NCI-H345 treated with DMSO at 0.1 percent for 48 hours (cell line): ENCODE data around the gene LYL1.

Experiments
- DNase-seq: peaks from one replicate; lab custom pipeline; 2025; ENCODE audit not compliant: unreplicated experiment; lab: John Stamatoyannopoulos, UW

LYL1 gene

DNA sequence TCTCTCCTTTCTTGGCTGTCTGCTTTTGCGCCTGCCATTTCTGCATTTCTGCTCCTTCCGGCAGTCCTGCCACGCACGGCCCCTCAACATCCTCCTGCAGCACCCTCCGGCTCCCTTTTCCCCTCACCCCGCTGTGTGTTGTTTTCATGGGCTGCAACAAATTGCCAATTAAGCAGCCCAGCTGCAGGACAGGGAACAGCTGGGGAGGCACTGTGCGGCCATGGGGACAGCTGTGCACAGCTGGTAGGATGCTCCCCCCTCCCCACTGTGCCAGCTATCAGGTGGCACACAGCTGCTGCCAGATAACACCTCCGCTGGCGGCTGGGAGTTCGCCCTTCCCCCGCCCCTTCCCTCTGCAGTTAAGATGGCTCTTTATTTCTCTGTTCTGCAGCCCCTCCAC lies 25.4 kb downstream of the LYL1 start:
- DNase-seq = no peak

DNA sequence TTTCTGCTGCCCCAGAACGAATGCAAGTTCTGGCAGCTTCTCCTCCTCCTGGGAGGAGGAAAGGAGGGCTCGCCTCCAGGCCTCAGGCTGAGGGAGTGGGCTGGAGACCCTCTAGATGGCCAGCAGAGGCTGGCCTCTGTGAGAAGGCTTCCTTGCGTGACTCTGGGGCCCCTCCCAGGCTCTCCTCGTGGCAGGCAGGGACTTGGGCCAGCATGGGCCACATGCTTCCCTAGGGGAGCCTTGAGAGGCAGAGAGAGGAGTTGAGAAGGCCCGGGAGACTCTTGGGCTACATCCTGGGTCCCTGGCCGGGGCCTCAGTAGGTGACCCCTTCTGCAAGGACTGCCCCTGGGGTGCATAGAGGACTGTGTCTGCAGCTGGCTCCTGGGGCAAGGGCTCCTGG lies 25.9 kb downstream of the LYL1 start:
- DNase-seq = no peak

DNA sequence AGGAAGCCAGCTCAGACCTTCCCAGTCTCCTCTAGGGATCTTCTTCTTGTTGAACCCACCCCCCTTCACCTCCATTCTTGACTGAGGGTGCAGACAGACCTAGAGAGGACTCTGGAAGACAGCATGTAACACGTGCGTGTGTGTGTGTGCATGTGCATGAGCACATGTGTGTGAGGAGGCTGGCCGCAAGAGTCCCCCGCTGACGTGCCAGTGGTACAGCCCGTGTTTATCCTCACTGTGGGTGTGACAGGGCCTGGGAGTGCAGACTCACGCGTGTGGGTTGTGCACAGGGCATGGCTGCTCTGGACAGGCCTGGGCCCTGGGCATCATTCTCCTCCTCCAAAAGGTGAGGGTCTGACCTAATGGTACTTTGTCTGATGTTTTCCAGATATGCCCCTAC lies 26.3 kb downstream of the LYL1 start:
- DNase-seq = no peak

DNA sequence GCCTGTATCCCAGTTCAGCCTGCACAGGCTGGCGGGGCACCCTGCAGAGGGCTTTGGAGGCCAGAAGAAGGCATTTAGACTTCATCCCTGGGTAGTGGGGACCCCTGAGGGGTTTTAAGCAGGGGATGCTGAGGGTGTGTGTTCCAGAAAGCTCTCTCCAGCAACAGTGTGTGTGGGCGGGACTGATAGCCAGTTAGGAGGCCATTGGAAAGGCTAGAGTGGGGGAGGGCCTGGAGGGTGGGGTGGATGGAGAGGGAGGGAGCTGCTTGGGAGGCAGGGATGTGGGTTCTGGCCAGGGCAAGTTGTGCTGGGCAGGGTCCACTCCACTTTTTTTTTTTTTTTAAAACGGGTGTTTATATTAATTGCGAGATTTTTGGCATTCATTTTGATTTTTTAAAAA lies 28.3 kb downstream of the LYL1 start:
- no peak for DNase-seq

DNA sequence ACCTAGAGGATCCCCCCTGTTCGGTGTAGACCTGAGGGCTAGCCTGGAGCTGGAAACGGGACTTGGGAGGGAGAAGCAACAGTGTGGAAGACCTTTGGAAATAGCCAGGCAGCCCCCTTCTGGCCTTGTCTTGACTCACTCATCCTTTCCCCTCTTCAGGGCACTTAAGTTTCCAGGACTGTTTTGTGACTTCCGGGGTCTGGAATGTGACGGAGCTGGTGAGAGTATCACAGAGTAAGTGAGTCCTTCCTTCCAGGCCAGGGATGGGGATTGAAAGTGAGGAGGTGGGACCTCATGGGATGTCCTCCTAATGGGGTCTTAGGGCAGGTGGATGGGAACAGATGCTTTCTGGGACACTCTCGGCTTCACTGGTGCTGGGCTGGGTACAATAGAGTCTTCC lies 29.4 kb downstream of the LYL1 start:
- DNase-seq = no peak

DNA sequence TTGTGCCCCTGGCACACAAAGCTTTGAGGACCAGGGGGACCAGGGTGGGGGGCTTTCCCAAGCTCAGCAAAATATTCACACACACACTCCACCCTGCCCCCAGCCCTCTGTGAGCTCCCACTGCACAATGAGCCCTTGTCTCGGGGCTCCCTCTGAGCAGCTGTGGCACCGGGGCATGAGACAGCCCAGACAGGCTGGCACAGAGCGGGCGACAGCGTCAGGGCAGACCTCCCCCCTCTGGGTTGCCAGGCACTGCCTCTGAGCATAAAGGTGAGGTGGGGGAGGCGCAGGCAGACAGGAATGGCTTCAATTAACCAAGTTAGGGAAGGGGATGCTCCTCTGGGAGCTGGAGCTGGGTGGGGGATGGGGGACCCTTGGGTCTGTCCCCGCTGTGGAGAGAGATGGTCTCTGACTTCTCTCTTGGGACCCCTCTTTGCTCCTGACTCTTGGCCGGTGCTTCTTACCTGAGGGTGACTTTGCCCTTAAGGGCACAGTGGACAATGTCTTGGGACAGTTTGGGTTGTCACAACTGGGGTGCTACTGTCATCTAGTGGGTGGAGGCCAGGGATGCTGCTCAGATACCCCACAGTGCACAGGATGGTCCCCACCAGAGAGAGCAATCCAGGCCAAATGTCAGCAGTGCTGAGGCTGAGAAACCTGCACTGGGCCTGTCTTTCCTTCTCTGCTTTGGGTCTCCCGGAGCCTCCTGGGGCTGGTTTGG lies 30.3 kb downstream of the LYL1 start:
- DNase-seq = no peak

DNA sequence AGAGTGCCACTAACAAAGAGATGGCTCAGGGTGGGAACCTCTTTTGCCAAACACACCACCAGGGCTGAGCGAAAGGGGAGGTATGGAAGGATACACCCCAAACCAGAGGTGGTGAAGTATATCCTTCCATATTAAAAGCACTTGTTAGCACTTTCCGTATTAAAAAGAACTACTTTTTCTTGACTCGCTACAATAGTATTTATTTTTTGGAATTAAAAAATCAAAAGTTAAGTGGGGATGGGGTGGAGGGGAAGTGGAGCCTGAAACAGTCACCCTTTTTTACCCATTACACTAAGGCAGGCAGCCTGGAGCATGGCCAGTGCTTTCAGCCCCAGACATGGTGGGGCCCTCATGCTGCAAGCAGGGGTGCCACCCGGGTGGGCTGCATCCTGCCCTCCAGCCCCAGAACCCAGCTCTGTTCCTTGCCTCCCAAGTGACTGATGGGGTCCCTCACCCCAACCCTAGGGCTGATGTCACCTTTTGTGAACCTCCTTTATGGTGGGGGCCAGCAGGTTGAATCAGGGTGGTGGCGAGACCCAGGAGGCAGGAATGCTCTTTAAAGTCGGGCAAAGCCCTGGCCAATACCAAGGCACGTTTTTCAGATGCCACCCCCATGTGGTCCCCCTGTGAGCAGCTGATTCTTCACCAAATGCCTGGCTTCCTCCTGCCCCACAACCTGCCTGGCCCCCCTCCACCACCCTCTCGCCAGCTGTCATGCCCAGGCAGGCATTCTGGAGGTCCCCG lies 31.0 kb downstream of the LYL1 start:
- no peak for DNase-seq

DNA sequence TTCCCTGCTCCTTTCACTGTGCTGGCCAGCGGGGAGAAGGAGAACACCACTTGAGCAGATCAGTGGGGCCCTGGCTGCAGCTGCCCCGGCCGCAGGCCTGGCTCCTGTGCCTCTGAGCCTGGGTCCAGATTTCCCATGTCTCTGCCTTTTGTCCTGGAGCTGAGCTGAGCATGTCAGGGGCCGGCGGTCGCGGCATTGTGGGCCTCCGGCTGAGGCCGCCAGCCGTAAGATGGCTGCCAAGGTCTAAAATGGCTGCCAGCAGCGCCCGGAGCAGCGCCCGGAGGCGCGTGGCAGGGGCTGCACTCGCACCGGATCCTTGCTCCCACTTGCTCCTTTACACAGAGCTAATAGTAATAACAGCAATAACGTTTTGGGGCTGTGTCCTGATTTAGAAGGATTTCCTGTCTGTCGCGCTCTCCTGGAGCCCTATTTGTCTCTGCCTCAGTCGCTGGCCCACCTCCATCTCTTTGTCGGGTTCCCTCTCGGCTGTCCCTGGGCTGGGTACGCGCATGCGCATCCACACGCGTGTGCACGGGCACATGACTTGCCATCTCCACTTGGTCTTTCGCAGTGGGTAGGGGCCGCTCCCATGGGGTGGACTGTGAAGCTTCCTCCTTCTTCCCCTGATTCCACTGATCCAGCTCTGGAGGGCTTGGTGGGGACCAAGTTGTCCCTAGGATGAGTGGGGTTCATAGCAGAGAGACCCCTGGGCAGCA lies 32.1 kb downstream of the LYL1 start:
- DNase-seq = no peak

DNA sequence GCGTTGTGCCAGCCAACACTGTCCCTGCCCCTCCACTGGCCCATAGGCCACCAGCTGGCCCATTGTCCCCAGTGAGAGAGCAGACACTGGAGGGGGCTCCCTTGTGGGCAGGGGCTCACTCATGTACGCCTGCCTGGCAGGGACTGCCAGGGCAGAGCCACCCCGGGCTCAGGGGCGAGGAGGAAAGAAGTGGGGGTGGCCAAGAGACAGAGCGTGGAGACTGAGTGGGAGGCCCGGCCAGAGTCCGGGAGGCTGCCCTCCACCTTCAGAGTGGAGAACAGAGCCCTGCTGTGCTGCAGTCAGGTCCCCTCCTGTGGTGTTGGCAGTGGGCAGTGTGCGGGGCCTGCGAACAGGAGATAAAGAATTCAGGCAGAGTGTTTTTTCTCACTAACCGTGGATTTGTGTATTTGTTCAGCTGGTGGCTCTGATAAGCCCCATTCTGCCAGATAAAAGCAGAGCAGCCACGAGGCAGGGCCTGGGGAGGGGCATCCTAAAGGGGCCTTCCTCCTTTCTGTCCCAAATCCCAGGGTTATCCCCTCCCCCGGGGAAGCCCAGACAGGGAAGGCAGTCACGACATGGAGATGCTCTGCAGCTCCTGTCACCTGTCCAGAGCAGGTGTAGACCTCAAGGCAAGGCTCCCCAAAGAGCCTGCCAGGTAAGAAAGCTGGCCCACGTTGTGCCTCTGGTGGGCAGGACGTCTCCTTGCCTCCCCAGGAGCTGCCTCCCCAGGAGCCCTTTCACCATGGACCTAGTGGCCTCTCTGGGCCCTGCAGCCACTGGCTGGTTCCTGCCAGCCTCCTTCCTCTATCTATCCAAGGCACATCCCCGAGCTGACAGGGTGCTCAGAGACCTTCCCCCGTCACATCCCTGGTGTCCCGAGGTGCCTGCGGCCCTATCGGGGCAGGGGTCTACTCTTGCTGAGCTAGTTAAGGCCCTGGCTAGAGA lies 33.0 kb downstream of the LYL1 start:
- no peak for DNase-seq

DNA sequence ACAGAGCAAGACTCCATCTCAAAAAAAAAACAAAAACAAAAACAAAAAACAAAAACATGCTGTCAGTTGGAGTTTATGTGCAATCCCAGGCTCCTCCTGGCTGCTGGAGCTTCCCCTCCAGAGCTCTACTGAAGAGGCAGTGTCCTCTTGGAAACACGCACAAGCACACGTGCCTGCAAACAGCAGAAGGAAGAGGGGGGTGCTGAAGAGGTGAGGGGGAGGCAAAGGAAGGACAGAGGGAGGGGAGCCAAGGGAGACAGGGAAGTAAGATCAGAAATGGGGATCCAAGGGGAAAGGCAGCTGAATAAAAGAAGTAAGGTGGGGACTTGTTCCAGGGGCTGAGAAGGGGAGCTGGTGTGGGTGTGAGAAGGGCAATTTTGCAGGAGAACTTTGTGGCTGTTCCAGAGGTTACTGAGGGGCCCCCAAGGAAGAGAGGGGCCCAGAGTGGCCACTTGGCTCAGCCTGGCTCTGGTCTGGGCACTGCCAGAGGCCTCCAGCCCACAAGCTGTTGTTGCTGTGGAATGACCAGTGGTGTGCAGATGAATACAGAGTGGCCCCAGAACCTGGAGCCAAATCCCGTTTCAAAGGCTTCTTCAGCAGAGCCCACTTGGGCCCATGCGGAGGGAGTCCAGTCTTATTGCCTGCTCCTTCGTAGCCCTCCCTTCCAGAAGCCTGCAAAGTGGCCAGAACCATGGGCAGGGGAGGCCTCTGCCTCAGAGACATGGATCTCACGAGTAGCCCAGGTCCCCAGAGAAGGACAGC lies 34.4 kb downstream of the LYL1 start:
- DNase-seq = no peak

DNA sequence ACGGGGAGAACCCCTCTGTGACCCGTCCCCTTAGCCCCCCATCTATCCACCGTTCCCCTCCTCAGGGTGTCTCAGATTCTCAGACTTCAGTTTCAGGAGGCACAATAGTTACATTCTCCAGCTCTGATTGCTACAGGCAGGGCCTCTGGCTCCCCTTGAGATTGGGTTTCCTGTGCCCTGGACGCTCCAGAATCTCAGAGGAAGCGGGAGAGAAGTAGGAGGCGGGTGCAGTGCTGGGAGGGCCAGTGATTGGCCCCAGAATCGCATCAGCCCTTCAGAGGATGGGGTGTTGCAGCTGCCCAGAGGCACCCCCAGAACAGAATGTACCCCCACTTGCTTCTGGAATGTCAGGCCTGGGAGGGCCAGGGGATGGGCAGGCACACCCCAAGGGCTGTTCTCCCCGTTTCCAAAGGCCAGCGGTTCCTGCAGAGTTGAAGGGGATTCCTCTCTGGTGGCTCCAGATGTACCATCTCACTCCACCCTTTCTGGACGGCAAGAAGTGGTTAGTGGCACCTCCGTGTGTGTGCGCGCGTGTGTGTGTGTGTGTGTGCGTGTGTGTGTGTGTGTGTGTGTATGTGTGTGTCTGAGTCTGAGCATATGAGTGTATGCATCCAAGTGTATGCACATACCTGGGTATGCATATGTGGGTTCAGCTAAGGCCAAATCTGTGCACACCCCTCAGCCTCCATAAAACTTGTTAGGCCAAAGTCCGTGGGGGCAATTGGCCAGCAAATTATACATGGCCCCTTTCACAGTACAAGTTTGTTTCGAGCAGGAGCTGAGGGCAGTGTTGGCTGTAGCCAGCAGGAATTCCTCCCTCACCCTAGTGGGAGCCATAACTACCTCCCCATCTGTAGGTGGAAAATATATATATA lies 35.5 kb downstream of the LYL1 start:
- no peak for DNase-seq

DNA sequence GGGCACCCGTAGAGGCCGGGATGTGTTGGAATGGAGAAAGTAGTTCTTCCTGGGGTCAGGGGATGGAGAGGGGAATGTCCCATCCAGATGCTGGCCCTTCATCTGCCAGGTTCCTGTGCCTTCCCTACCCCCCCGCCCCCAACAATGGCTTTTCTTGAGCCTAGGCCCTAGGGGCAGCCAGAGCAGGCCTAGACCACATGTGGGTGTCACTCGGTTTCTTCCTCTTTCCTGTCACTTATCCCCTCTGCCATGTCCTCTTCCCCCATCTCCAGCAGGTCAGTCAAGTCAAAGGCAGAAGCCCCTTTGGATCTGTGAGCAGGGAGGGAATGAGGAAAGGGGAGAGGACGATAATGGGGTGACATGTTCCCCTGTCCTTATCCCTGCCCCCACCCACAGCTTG lies 36.4 kb downstream of the LYL1 start:
- DNase-seq = no peak

DNA sequence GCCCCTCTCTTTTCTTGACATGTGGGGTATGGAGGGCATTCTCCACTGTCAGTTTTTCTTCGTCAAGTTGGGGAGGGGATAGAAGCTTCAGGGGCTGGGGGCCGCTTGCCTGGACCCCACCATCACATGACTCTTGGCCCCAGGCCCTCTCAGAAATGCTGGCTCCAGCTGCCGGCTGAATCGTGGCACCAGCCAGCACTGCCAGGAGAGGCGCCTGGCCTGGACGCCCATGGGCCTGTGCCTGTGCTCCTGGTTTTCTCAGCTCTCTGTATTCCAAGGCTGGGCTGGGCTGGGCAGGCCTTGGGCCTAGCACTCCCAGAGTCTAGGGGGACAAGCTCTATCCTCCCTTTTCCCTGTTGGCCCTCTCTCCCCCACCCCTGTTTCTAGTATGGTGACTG lies 38.6 kb downstream of the LYL1 start:
- no peak for DNase-seq

DNA sequence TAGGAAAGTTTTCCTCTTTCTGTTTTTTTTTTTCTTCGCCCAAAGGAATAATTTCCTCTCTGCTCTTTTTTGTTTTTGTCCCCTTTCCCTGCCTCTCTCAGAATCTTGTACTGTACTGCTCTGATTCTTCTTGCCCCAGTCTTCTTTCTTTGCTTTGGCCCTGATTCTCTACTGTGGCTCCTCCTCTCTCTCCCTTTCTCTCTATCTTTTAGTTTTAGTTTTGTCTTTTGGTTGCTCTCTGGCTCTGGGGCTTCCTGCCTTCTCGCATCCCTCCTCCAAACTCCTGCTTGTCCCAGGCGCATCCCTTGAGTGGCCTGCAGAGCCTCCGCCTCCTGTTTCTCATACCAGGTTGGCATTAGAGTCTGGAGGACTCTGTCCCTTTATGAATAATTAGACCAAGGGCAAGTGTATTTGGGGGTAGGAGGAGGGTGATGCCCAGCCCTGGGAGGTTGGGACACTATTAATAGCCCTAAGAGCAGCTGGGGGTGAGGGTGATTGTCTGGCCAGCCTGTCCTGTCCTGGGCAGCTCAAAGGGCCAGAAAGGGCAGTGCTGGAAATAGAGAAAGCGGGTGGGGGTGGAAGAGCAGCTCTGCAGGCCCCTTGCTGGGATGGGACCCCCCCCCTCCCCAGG lies 39.1 kb downstream of the LYL1 start:
- no peak for DNase-seq

DNA sequence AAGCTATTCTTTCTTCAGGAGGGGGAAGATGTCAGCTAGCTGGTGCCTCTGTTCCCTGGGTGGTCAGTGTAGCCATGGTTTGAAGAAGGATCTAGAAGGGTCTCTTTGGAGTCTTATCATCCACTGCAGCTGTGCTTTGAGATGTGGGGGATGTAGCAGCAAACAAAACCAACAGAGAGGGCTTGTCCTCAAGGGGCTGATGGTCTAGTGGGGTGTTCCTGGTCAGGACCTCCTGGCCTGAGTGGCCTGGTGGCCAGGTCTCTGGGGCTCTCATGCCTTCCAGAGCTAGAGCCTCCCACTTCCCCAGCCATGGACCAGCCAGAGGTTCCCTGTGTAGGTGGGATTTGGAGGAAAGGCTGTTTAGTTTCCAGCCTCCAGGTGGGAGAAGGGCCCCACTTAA lies 40.3 kb downstream of the LYL1 start:
- DNase-seq = no peak

DNA sequence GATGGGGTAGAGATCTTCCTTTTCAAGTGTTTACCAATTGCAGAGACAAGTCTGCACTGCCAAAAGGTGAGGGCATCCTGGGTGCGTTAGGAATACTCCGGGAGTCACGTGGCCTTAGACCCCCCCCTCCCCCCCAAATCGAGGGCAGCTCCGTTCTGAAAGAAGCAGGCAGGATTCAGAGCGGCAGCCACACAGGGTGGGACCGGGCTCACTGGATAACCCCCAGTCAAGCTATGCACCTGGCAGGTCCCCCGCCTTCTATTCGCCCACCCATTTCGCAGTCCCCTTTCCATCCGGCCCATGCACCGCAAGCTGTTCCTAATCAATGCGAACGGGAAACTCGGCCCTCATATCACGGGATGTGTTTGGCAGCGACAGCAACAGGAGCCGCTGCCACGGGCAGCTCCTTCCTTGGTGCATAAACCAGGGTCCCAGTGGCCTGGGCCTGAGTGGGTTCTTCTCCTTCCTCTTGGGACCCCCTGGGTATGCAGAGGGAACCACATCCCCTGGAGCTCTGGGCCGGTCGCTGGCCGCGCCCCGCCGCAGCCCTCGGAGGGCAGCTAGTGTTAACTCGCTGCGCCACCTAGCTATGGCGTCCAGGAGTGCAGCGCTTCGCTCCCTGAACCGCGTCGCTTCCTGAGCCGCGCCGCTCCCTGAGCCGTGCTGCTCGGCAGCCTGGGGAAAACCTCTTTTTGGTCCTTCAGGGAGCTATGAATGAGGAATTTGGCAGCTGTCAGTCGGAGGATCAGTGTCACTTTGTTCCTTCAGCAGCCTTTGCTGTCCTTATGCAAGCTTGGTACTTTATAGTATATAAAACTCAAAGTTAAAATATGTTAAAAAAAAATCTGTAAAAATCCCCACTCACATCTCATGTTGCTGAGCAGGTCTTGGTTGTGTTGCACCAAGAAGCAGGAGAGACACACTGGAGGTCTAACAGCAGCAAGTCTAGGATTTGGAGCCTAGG lies 41.4 kb downstream of the LYL1 start:
- peak; percentile 13 for DNase-seq

DNA sequence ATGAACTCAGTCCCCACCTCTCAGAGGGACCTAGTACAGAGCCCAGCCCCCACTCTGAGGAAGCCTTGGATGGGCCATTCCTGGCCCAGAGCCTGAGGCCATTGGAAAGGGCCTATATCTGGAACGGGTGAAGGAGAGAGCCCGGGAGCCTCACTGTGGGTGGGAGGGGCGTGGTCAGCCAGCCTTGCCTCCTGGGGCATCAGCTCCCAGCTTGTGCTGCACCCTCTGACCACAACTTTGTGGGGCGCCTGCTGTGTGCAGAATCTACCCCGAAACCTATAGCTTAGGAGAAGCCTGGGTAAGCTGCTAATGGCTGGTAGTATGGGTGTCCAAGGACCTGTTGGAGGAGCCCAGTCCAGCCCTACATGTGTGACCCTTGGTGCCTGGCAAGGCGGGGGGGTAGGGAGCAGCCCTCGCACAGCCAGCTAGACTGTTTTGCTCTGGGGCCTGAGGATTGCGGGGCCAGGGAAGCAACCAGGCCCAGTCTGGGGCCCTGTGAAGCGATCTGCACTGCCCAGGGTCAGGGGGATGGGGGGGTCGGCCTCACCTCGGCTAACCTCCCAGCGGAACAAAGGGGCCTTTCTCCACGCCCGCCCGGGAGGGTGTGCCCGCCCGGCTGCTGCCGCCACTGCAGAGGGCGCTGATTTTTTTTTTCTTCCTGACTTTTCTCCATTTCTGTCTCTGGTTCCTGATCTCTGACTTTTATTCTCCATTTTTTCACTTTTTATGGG lies 42.3 kb downstream of the LYL1 start:
- no peak for DNase-seq
